CD1c-positive myeloid dendritic cell (primary cell): ENCODE data around the gene ETV5.

Source experiments
- DNase-seq: peaks from one replicate; pipeline ENCODE4 v3.0.0-alpha.2; 2016; ENCODE audit errors: extremely low spot score

ETV5 gene

GRCh38 chr3:186123012-186123411 lies 14.1 kb upstream of the ETV5 start:
- no peak for DNase-seq

GRCh38 chr3:186121968-186122367 lies 13.1 kb upstream of the ETV5 start:
- no peak for DNase-seq

DNA sequence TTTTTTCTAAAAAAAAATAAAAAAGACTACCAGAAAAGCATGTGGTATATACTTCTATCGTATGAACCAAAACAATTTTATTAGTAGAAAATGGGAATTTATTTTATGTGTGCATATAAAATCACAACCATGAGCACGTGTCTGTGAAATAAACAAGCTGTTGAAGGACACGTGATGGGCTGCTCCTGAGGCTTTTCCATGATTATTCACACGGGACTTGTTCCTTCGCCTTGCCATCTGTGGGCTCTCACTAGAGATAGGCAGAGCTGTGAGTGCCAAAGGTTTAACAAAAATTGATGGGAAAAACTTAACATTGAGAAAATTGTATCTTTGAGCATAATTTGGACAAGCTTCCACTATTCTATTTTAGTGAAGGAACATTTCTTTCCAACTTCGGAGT lies 12.4 kb upstream of the ETV5 start:
- no peak for DNase-seq

- no peak for DNase-seq
Measured at GRCh38 chr3:186119499-186119898, 10.6 kb upstream of the ETV5 start.

- no peak for DNase-seq
Measured at GRCh38 chr3:186118692-186119091, 9.8 kb upstream of the ETV5 start.

GRCh38 chr3:186117521-186118134 lies 8.7 kb upstream of the ETV5 start:
- DNase-seq: no peak

DNA sequence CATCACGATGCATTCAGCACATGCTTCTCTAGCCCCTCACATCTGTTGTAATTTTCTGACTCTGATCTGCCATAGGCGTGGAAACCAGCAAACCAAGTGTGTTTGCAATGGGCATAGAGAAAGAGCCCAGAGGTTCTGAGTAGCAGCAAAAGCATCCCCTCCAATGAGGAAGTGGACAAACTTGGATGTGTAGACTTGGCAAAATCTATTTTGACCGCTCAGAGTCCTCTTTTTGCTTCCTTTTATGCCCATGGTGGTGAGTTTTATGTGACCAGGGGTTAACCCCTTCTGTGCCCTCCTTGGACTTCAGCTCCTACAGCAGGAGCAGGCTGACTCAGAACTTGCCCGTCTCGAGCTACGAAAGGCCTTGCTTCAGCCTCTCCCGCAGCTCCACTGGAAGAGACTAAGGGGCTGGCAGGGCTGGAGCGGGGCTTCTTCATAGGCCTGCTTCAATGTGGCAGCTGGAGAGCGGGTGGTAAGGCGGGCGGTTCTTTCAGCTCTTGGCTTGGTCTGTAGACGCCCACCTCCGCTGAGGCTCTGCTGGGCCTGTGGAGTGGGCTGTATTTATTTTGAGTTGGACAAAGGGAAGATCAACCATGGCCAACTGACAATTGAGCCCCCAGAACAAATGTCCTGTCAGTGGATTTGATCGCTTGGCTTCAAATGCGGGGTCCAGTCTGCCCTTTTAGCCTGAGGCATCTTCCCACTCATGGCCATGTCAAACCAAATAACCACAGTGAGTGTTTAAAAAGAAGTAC lies 6.5 kb upstream of the ETV5 start:
- DNase-seq: peak; percentile 50

DNA sequence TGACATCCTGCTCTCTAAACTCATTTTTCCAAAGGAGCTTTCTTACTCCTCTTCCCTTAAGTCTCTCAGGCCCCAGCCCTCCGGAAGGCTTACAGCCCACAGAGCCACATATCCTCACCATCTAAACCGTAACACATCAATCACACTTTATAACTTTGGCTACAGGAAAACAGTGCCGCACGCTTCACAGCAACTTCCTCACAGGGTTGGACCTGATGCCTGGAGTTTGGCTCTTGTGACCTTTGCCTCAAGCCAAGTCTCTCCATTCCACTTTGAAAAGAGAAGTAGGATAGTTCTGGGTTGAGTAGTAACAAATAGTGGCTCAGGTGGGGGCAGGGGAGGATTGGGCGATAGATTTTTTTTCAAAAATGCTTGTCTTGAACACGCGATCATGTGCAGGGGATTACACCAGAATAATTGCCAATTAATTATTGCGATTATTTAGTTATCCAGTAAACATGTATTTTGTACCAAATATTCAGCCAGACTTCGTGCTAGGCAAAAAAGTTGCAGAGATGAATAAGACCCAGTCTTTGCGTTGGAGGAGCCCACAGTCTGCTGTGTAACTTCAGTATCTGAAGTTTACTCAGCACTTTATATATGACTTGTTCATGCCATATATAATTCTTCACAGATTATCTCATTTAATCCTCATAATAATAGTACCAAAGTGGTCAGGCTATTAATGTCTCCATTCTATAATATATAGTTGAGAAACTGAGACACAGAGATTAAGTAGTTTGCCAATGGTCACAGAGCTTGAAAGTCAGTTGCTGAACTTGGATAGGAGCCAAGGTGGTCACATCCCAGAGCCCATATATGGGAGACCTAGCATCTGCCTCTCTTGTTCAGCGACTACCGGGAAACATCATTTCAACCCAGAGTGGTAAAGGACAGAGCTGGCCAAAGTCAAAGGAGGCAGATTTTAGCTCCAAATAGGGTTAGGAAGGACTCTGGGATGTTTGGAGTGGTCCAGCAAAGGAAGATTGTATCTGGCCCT lies 2.4 kb upstream of the ETV5 start:
- peak; percentile 84 for DNase-seq

DNA sequence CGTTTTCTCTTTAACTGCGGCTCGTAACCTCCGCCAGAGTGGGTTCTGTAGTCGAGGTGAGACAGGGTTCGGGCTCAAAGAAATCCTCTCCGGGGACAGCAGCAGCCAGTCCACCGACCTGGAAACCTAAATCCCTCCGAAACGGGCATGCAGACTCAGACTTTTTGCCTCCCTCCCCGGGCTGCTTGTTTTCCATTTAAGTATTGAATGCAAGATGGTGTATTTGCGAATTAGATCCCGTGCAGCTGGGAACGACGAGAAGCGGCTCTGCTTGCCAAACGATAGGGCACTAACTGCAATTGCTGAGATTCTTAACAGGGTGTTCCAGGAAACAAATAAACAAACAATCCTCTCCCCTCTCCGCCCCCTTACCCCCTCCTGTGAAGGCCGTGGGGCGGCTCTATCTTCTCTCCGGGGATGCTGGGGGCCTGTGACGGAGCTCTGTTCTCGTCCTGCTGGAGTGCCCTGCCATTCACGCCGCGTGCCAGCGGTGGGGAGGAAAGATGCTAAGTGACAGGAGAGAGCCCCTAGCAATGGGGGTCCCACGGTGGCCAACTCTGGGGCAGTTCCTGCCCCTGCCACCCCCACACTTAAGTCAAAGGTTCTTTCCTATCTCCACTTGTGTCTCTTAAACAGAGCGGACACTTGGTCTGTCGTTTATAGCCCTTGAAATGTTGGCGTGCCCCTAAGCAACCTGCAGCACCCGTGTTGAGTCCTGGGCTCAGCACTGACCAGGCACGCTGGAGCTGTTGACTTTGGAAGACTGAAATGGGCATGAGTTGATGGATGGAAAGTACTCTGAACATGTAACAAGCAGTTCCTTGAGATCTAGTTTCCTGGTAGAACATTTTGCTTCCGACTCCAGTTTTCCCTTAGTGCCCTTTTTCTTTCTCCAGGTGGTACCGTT lies 1.3 kb upstream of the ETV5 start:
- peak; percentile 9 for DNase-seq

GRCh38 chr3:186108106-186108940 lies 566 bp downstream of the ETV5 start:
- DNase-seq: peak; percentile 50

- peak; percentile 81 for DNase-seq
Measured at GRCh38 chr3:186107215-186108105, 1.4 kb downstream of the ETV5 start.

- peak; percentile 48 for DNase-seq
Measured at GRCh38 chr3:186105543-186105942, 3.3 kb downstream of the ETV5 start.

- DNase-seq: no peak
Measured at GRCh38 chr3:186102687-186103086, 6.2 kb downstream of the ETV5 start.

GRCh38 chr3:186100398-186100797 lies 8.5 kb downstream of the ETV5 start:
- DNase-seq: no peak

GRCh38 chr3:186099178-186099577 lies 9.7 kb downstream of the ETV5 start:
- DNase-seq: no peak

DNA sequence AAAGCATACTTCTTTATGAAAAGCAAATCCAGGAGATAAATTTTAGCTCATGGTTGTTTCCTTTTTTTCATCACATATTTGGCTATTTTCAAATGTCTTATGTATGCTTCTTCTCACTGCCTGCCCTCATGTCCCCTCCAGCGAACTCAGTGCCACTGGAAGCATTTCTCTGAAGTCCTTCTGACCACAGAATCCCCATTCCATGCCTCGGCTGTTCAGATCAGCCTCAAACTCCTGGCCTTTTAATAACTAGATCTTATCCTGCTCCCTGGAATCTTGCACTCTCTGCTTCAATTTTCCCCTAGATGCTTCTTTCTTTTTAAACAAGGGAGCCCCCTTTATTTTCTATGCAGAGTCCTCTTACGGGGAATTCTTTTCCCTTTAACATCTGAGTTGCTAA lies 10.1 kb downstream of the ETV5 start:
- DNase-seq: no peak

GRCh38 chr3:186097663-186098451 lies 11.0 kb downstream of the ETV5 start:
- no peak for DNase-seq

DNA sequence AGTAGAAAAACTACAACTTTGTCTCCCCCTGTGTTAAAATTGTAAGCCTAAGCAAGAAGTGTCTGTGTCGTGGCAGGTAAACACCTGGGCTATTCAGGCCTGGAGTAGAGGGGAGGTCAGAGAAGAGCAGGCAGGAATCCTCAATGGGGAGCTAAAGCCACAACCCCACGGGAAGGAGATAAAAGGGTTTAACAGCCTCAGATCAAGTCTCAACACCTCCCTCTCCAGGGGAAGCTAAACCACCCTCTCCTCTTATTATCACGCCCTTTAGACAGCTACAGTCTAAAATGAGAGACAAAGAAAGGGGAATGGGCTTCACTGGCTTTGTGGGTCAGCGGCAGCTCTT lies 11.6 kb downstream of the ETV5 start:
- no peak for DNase-seq

DNA sequence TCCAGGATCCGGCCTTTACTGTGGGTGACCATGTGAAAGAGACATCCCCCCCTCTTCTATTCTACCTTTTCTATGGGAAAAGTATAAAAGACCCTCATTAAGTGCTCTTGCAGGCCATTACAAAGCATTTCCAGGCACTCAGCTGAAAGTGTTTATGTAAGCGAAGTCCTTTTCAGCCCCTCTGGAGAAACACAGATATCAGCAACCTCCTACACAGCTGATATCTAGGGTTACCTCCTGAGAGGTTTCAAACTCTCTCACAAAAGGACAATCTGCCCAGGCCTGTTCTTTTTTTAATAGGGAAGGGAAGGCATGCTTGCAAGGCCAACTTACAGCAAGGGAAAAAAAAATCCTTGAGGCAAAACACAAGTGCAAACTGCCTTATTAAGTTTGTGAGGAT lies 12.6 kb downstream of the ETV5 start:
- peak; percentile 26 for DNase-seq
